Right lung (tissue), 5 donors: ENCODE data around the gene RAB11FIP3. TPM values are rescaled to one million over a fixed set of nuclear protein-coding genes. Genes with fewer than 3 reads are reported as not detected.
"Not testable (repeated sequence)": the region's sequence is repeated elsewhere in the genome, so short reads cannot be mapped to it uniquely, and the experiment has no call there.

Source experiments
- DNase-seq, 2 donors: peaks; one replicate each; pipeline ENCODE4 v3.0.0-alpha.2; 2013
- polyA plus RNA-seq, 5 donors: library from polyadenylated mRNA; unstranded; fragments of 120-200 nt; gene quantifications; one replicate each; pipeline versions ENCODE4 v1.2.1 to v1.2.3, GENCODE V29; 2013; ENCODE audit warnings: inconsistent platforms in 1 of 5, low replicate concordance in 1 of 5; ENCODE audit not compliant: insufficient read length in 5 of 5, insufficient read depth in 1 of 5

RAB11FIP3 gene
- polyA plus RNA-seq, 5 donors = 42.7 to 56.7 (median 51.9) TPM

DNA sequence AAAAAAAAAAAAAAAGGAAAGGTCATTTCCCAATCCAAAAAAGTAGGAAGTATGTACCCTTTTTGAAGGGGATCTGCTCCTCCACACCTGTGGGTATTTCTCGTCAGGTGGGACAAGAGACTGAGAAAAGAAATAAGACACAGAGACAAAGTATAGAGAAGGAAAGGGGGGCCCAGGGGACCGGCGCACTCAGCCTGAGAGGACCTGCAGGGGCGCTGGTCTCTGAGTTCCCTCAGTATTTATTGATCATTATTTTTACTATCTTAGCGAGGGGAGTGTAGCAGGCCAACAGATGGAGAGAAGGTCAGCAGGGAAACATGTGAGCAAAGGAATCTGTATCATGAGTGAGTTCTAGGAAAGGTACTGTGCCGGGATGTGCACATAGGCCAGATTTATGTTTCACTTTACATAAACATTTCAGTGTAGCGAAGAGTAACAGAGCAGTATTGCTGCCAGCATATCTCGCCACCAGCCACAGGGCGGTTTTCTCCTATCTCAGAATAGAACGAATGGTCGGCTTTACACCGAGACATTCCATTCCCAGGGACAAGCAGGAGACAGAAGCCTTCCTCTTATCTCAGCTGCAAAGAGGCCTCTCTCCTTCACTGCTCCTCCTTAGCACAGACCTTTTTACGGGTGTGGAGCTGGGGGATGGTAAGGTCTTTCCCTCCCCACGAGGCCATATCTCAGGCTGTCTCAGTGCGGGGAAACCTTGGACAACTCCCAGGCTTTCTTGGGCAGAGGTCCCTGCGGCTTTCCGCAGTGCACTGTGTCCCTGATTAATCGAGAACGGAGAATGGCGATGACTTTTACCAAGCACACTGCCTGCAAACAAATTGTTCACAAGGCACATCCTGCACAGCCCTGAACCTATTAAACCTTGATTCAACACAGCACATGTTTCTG lies 37.4 kb upstream of the RAB11FIP3 start:
- DNase-seq = not testable (repeated sequence)

DNA sequence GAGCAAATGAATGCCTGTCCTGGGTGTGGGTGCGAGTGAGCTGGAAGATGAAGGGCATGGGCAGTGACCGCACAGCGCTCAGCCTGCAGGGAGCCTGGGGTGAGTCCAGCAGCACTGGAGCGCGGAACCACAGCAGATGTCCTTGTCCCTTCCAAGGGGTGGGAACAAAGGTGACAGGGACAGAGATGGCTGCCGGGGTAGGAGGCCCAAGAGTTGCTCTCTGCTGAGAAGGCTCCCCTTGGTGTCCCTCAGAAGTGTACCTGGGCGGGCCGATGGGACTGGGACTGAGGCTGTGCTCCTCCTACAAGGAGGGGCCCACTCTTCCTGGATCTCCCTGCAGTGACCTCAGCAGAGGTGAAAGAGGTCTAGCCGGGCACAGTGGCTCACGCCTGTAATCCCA lies 36.1 kb upstream of the RAB11FIP3 start:
- no peak for DNase-seq

DNA sequence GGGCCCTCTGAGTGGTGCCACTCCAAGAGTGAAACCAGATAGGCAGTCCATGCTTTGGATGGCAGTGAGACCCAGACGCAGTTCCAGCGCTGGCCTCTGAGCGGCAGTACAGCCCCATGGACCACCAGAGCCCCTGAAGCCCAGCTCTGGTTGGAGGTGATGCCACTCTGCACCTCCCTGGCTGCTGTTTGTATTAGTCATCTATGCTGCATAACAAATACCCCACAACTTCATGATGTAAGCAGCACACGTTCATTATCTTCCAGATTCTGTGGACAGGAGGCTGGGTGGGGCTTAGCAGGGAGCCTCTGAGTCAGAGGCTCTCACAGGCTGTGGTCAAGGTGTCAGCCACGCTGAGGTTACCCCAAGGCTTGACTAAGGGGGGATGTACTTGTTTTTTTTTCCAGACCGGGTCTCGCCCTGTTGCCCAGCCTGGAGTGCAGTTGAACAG lies 33.5 kb upstream of the RAB11FIP3 start:
- DNase-seq = no peak

DNA sequence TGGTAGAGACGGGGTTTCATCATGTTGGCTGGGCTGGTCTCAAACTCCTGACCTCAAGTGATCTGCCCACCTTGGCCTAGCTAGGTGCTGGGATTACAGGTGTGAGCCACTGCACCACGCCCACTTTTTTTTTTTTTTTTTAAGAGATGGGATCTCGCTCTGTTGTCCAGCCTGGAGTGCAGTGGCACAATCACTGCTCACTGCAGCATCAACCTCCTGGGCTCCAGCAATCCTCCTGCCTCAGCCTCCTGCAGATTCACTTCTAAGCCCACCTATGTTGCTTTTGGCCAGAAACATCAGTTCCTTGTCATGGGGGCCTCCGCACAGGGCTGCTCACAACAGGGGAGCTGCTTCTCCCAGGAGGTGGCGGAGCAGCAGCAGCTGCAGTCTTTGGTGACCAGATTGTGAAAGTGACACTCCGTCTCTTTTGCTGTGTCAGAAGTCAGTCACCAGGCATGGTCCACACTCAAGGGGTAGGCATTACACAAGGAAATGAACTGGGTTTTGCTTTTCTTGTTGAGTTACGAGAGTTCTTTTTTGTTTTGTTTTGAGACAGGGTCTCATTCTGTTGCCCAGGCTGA lies 32.9 kb upstream of the RAB11FIP3 start:
- no peak for DNase-seq

DNA sequence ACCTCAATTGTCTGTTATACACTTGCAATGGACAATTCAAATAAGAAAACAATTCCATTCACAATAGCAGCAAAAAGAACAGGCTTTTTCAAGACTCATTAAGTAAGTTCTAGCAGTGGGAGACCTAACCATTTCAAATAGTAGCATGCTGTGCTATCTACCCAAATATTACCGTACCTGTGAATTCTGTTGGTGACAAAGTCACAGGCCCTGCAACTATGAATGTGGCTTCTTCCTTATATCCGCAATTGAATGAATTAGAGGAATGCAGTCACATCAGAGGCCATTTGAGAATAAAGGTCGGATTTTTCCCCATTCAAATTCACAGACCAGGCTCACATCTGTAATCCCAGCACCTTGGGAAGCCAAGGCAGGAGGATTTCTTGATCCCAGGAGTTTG lies 29.2 kb upstream of the RAB11FIP3 start:
- DNase-seq = no peak

DNA sequence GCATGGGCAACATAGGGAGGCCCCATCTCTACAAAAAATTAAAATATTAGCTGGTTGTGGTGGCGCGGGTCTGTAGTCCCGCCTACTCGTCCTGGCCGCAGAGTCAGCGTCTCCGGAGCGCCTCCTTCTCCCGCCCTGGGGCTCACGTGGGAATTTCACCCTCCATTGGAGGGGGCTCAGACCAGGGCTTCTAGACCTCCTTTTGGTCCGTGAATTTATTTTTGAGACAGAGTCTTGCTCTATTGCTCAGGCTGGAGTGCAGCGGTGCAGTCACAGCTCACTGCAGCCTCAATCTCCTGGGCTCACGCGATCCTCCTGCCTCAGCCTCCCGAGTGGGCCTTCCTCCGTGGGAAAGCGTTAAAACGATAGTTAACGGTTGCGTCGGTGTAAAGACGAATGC lies 28.8 kb upstream of the RAB11FIP3 start:
- DNase-seq = no peak

DNA sequence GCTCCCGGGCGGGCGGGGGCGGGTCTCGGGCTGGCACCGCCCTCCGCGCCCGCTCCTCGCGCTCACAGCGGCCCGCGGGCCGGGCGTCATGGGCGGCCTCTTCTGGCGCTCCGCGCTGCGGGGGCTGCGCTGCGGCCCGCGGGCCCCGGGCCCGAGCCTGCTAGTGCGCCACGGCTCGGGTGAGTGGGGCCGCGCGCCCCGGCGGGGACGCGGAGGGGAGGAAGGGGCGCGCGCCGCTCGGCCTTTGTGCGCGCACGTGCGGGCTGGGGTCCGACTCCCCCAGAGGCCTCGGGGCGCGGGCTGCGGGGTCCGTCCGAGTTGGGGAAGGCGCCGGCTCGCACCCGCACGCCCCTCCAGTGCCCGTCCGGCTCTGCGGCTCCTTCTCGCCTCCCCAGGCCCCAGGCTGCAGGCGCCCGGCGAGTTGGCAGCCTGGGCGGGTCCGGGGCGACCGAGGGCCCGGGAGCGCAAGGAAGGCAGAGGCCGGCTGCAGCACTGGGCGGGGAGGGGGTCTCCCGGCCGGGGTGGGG lies 28.3 kb upstream of the RAB11FIP3 start, which contains the start of gene NME4:
NME4 (plus strand) TSS at position 65 of the 527 bp plus-strand sequence; CDS start at position 89, 24 bp downstream.
- no peak for DNase-seq

DNA sequence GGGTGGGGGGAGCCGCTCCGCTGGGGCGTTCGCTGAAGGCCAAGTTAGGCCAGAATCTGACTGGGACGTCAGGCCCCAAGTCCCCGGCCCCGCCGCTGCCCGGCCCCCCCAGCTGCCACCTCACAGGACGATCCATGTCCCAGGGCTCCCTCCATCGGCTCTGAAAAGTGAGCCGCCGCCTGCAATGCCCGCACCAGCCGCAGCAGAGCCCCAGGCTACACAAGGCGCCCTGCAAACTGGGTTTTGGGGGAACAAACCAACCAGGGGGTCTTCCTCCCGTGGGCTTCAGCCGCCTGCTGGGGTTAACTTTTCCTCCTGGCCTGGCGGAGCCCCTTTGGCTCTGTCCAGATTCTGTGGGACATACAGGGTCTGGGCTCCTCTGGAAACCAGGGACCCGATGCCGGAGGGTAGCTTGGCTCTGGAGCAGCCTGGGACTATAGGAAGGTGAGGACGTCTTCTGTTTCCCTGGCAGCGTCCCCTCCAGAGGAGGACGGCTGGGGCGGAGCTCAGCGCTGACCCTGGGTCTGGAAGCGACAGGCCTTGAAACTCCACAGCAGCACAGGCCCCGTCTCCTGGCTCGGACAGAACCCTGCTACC lies 27.6 kb upstream of the RAB11FIP3 start:
- DNase-seq = peak in 1 of 2 donors; percentile 48

DNA sequence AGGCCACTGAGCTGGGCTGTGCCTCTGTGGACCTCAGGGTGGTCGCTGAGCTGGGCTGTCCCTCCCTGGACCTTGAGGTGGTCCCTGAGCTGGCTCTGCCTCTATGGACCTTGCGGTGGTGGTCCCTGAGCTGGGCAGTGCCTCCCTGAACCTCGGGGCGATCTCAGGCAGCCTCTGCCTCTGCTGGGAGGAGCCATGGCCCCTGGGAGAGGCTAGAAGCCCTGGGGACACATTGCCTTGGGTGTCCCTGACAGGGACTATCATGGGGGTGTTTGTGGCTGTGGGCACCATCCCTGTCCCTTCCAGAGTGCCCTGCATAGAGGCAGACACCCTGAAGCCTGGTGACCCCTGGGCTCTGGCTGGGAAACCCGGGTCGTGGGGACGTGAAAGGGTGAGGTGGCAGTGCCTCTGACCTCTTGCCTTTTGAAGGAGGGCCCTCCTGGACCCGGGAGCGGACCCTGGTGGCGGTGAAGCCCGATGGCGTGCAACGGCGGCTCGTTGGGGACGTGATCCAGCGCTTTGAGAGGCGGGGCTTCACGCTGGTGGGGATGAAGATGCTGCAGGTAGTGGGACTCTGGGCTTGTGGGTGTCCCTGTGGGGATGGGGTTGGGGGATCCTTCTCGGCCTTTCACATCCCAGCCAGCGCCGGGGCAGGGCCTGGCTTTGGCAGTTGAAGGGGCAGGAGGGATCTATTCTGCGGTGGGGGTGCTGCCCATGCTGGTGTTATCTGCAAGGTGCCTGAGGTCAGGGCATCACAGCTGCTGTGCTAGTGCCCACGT lies 26.7 kb upstream of the RAB11FIP3 start:
- no peak for DNase-seq

DNA sequence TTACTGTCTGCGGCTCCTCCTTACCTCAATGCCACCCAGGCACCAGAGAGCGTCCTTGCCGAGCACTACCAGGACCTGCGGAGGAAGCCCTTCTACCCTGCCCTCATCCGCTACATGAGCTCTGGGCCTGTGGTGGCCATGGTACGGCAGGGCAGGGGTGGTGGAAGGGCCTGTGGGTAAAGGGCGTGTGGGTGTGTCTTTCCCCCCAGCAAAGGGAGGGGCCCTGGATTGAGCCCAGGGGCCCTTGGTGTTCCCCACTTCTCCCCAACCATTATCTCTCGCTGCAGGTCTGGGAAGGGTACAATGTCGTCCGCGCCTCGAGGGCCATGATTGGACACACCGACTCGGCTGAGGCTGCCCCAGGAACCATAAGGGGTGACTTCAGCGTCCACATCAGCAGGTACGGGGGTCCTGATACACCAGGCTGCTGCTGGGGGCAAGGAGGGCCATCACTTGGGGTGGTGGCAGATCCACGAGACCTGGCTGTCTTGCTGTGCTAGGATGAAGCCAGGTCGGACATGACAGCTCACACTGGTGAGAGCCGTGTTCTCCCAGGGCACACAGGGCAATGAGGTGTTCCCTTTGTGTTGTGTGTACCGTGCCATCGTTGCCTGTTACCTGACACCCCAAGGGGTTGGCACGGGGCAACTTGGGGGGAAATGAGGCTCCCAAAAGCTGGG lies 26.0 kb upstream of the RAB11FIP3 start:
- DNase-seq = no peak

DNA sequence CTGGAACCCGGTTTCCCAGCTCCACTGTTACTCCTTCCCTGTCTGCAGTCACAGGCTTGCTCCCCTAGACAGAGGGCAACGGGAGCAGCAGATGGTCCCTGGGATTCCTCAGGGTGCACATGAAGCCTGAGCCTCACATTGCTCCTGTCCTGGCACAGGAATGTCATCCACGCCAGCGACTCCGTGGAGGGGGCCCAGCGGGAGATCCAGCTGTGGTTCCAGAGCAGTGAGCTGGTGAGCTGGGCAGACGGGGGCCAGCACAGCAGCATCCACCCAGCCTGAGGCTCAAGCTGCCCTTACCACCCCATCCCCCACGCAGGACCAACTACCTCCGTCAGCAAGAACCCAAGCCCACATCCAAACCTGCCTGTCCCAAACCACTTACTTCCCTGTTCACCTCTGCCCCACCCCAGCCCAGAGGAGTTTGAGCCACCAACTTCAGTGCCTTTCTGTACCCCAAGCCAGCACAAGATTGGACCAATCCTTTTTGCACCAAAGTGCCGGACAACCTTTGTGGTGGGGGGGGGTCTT lies 25.3 kb upstream of the RAB11FIP3 start:
- no peak for DNase-seq

DNA sequence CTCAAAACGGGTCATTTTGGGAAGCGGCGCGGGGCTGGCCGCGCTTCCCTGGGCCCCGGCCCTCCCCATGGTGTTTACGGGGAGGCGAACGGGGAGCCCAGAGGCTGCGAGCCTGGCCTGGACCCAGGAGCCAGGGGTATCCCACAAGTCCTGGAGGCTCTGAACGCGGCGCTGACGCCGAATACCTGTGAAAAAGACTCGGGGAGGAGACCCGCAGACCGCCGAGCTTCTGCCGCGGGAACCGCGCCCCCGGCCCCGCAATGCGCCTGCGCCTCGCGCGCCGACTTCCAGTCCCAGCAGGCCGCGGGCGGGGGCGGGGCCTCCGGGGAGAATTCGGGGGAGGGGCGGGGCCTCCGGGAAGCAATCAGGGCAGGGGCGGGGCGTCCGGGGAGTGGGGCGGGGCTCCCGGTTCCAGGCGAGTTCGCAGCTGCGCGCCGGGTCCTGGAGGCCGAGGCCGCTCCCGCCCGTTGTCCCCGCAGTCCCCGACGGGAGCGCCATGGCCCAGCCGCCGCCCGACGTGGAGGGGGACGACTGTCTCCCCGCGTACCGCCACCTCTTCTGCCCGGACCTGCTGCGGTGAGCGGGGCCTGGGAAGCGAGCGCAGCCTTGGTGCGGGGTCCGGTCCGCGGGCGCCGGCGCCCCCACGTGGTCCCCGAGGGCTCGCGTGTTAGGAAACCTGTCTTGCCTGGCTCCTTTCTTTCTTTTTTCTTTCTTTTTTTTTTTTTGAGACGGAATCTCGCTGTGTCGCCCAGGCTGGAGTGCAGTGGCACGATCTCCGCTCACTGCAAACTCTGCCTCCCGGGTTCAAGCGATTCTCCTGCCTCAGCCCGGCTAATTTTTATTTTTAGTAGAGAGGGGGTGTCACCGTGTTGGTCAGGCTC lies 23.7 kb upstream of the RAB11FIP3 start, which contains the start of gene DECR2:
DECR2 (plus strand) TSS at position 418 of the 881 bp plus-strand sequence; CDS start at position 497, 79 bp downstream.
- peak; percentile 90 for DNase-seq

DNA sequence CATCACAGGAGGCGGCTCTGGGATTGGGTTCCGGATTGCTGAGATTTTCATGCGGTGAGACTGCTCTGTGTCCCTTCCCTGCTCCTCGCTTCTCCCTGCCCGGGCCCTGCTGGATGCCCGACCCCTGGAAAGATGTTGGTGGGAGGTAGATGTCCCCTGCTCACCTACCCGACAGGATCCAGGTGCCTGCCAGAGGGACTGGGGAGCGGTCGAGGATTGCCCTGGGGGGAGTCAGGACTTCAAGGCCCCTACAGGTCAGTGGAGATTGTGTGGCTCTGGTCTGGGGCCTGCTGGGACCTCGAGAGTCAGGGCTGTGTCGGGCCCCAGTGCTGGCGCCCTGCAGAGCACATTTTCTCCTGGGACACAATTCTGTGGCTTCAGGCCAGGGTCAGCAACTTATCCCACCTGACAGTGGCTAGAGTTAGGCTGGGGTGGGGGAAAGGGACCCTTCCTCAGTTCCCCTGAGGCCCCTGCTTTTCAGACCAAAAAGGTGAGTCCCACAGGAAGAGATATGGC lies 20.4 kb upstream of the RAB11FIP3 start:
- no peak for DNase-seq

DNA sequence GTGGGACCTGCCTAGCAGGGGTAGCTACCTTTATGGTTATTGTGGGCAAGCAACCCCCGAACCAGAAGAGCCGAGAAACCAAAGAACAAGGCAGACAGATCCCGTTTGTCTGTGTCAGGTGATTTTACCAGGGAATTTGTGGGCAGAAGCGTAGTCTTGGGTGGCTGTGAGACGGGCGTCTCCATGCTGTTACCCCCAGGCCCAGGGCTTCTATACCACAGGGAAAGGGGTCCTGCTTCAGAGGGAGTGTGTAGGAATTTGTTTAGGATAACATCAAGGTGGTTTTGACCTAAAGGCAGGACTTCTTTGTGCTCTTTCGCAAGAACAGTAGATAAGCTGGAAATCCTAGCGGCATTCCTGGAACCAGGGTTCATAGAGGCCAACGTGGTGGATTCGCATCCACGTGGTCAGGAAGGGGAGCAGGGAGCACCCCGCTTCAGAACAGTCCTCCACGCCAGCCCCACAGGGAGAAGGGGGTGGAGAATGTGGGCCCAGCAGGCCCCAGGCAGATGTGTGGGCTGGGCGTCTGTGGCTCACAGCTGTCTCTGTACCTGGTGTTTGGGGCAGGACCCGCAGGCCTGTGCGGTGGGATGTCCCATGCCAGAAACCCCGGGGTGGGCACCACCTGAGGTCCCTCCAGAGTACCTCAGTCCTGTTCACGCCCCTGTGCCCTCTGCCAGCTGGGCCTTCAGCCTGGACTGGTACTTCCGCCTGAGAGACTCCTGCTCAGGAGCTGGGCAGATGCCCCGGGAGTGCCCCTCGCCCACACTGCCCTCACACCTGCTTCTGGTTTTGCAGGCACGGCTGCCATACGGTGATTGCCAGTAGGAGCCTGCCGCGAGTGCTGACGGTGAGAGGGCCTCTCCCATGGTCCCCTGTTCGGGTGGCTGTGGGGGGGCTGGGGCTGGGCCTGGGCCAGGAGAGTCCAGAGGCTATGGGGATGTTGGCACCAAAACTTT lies 19.6 kb upstream of the RAB11FIP3 start:
- no peak for DNase-seq

DNA sequence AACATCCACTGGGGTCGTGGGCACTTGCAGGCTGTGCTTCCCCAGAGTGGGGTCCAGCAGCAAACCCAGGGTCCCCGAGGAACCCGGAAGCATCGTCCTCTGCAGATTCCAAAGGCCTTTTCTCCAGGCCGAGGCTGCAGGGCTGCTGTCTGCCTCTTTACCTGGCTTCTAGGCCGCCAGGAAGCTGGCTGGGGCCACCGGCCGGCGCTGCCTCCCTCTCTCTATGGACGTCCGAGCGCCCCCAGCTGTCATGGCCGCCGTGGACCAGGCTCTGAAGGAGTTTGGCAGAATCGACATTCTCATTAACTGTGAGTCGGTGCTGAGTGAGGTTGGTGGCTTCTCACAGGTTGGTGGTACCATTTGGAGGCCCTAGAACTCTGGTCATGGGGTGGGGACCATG lies 18.2 kb upstream of the RAB11FIP3 start:
- no peak for DNase-seq

DNA sequence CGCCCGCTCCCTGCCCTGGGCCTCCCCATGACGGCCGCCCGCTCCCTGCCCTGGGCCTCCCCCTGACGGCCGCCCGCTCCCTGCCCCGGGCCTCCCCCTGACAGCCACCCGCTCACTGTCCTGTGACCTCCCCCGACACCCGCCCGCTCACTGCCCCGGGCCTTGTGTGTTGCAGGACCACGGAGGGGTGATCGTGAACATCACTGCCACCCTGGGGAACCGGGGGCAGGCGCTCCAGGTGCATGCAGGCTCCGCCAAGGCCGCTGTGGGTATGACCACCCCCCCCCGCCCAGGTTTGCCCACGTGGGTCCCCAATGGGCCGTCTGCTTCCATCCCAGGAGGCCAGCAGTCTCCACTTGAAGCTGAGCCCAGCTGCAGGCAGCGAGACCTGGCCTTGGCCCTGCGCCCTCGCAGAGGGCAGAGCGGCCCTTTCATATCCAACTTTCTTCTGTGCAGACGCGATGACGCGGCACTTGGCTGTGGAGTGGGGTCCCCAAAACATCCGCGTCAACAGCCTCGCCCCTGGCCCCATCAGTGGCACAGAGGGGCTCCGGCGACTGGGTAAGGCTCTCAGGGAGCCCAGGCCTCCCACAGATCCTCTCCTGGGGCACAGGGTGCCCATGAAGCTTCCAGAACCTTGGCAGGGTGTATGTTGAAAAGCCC lies 14.8 kb upstream of the RAB11FIP3 start:
- no peak for DNase-seq

DNA sequence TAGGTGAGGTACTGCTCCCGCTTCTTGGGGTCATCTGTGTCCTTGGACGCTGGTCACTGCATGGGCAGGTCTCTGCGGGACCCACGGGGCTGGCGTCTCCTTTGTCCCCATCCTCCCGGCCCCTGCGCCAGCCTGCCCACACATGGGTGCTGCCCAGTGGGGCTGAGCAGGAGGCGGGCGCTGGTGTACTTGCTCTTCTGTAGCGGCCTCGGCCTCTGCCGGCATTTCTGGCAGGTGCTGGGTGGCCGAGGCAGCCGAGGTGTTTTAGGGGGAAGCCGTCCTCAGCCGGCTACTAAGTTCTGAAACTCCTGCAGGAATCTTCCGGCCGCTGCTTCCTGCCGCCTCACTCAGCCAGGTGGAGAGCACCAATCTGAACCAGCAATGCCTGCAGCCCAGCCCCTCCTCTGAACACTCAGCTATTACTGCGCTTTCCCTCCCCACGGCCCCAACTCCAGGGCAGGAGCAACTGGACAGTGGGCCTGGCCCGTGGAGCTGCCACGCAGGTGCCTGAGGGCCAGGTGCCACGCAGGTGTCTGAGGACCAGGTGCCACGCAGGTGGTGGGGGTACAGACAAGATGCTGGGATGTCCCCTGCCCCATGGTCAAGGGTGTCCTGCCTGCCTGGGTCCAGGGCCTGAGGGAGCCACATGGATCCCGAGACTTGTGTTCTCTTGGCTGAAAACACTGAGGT lies 13.7 kb upstream of the RAB11FIP3 start:
- DNase-seq = no peak
